Measurements from ENCODE around the gene CHMP2A.
"Not testable (repeated sequence)": the region's sequence is repeated elsewhere in the genome, so short reads cannot be mapped to it uniquely, and the experiment has no call there.

CHMP2A gene

DNA sequence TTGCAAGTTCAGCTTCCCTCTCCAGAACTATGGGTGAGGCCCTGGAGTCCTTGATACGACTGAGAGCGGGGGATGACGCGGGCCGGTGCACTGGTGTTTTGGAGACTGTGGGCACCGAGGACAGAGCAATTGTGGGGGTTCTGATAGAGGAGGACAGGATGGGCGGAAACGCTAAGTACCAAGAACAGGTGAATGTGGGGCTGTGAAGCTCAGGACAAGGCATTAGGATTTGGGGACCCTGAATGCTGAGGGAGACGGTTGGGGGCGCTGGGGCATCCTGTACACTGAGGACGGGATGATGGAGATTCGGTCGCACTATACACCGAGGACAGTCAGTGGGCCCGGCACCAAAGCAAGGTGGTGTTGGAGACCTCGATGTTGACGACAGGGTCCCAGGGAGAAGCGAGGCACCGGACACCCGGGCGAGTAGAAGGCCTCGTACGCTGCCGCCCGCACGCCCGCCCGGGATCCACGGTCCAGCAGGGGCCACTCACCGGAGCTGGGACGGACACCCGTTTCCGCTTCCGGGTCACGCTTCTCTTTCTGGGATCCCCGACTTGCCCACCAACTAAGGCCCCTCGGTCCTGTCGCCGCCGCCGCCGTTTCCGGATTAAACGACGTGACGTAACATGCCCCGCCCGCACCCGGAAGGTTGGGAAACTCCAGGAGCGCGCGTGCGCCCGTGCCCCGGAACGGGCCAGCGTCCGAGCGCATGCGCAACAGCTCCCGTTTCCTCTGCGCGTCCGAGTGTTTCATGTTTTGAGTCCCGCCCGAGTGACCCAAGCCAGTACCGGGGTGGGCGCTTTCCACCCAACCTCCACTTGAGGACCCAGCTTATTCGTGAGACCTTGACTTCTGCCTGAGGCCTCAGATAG lies at the start of gene CHMP2A:
Gene CHMP2A, minus strand, starts transcription at position 612 of the 875 bp plus-strand sequence. CDS start 893 bp downstream, outside the sequence.
- peak; percentile 89 for DNase-seq (ENCODE audit: low spot score)

DNA sequence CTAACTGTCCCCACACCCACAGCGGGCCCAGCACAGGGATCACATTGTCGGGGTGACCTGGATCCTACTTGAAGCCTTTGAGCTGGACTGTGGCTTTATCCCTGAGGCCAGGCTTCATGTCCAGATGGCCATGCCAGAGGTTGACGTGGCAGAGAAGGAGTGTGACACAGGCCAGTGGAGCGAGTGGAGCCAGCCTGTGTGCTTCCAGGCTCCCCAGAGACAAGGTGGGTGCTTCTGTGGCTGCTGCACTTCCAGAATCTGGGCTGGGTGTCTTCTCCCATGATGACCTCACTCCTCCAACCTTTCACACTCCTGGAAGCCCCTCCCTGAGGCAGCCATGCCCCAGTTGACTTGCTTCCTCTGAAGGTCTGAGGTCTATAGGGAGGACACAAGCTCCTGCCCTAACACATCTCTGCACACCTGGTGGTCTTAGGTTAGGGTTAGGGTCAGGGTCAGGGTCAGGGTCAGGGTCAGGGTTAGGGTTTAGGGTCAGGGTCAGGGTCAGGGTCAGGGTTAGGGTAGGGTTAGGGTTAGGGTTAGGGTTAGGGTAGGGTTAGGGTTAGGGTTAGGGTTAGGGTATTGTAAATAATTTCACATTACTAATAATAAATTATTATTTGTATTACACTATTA lies 31.3 kb upstream of the CHMP2A start:
- no peak for DNase-seq (ENCODE audit: low spot score)

DNA sequence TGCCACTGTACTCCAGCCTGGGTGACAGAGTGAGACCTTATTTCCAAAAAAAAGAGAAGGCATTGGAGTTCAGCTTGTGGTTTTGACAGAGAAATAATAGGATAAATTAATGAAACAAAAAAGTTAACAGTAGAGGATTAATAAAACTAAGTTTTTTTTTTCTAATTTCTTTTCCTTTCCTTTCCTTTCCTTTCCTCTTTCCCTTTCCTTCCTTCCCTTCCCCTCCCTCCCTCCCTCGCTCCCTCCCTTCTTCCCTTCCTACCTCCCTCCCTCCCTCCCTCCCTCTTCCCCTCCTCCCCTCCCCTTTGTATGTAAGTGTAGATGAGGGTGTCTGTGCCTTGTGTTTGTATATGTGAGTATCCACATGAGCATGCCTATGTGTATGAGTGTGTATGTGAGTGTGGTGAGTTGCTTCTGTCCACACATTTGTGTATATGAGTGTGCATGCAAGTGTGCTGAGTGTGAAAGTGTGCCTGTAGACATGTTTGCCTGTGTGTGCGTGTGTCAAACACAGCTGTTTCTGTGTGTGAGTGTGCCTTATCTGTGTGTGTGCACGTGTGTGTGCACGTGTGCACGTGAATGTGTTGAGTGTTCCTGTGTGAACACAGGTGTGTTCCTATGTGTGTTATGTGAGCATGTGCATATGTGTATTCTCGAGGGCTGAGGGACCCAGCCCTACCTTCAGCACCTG lies 30.7 kb upstream of the CHMP2A start:
- no peak for DNase-seq (ENCODE audit: low spot score)

DNA sequence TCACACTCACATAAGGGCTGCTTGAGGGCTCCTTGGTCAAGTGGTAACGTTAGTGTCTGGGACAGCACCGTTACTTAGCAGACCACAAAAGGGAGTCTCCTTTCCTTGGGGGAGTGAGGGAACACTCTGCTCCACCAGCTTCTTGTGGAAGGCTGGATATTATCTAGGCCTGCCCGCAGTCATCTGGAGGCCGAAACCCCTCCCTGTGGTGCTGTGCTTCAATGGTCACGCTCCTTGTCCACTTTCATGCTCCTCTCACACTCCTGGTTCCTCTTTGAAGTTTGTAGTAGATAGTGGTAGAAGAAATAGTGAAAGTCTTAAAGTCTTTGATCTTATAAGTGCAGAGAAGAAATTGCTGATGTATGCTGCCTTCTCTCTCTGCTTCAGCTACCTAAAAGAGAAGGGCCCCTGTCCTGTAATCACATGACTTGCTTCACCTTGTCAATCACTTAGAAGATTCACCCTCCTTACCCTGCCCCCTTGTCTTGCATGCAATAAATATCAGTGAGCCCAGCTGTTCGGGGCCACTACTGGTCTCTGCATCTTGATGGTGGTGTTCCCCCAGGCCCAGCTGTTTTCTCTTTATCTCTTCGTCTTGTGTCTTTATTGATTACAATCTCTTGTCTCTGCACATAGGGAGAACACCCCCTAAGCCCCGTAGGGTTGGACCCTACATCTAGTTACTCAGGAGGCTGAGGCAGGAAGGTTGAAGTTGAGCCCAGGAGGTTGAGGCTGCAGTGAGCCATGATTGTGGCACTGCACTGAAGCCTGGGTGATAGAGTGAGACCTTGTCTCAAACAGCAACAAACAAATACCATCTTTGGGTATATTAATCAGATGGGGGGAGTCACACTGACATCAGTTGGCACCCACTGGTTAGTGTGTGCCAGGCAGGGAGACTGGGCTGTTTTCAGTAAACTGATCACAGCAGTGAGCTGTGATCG lies 29.9 kb upstream of the CHMP2A start:
- no peak for DNase-seq (ENCODE audit: low spot score)

DNA sequence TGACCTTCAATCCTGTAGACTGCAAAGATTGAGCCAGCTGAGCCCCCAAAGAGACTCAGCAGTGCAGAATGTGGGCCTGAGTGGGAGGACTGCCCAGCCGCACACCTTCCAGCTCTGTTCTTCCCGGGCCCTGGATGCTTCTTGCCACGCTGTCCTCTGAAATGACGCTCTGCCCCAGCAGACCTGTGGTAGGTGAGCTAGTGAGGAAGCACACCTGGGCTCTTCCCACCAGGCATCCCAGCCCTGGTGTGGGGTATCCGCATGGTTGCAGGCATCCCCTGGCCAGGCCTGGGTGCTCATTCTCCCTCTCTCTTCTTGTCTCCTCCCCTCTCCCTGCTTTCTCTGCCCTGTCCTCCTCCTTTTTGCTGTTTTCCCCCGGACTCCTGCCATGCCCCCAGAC lies 28.1 kb upstream of the CHMP2A start:
- no peak for DNase-seq (ENCODE audit: low spot score)

DNA sequence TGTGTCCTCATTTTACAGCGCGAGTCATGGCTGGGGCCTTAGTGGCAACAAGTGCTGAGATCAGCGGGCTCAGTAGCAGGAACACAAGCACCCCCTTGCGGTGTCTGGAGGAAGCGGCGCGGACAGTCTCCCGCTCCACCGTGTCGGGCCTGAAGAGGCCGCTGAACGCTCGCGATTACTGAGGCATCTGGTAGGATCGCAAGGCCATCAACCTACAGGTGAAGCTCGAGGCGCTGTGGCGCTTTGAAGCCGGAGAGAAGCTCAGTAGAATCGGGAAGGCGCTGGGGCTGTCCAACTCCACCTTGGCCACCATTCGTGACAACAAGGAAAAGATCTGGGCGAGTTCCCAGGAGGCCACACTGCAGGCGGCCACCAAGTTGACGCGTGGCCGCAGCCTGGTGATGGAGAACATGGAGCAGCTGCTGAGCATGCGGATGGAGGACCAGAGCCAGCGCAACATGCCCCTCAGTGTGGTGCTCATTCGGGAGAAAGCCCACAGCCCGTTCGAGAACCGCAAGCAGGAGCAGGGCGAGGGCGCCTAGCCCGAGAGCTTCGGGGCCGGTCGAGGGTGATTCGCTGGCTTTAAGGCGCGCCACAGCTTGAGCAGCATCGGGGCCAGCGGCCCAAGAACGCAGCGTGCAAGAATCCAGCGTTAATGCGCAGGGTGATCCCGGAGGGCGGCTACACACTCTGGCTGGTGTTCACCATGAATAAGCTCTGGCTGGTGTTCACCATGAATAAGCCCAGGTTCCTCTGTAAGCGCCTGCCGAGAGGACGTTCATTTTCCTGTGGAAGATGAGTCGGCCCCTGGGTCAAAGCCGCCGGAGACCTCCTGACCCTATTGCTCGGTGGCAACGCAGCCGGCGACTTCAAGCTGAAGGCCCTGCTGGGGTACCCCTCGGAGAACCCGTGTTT lies 26.6 kb upstream of the CHMP2A start:
- peak; percentile 39 for DNase-seq (ENCODE audit: low spot score)

DNA sequence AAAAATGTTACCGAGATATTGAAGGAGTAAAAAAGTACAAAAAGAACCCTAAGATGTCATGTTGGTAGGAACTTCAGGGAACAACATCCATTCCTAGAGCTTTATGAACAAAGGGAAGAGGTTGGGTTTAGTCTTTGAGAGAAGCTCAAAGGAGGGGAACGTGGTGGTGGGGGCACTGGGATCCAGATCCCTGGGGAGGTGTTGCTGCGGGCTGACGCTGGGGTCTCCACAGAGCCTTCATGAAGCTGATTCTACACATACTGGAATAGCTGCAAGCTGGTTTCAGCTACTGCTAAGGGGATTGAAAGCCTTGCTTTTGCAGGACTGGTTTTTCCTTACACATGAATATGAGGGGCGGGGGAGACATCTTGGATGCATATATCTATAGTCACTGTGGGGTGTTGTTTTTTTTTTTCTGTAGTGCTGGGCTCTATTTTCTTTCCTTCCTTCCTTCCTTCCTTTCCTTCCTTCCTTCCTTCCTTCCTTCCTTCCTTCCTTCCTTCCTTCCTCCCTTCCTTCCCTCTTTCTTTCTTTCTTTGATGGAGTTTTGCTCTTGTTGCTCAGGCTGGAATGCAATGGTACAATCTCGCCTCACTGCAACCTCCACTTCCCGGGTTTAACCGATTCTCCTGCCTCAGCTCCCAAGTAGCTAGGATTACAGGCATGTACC lies 24.7 kb upstream of the CHMP2A start:
- no peak for DNase-seq (ENCODE audit: low spot score)

DNA sequence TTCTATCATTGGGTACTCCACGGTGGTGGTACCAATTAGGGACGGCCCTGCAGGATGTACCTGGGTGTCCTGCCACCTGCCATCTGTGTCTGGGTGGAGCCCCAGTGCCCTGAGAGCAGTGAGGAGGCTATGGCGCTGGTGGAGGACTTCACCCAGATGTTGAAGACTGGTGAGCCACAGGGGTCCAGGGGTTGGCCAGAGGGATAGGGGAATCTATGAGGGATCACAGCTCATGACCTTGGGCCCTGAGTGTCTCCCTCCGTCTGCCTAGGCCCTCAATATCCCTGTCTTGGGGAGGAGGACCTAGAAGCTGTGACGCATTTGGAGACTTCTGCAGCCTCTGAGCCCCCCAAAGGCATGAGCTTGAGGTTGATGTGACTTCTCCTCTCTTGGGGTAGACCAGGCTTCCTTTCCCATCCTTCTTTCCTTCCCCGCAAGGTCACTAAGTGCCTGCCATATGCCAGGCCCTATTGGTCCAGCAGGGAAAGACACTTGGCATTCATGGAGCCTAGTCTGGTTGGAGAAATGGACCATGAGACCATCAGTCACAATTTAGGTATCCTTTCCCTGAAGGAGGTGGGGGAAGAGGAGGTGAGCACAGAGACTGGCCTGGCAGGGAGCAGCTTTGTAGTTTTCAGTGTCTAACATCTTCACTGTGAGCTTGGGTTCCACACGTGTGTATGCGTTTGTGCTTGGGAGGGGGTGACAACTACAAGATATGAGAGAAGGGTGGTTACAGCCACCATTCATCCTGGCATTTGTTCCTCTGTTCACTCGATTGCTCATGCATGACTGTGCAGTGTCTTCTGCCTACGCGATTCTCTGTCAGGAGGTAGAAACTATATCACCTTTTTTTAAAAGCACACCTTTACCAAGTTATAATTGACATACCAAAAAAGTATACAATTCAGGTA lies 23.4 kb upstream of the CHMP2A start:
- DNase-seq (ENCODE audit: low spot score), result no peak

DNA sequence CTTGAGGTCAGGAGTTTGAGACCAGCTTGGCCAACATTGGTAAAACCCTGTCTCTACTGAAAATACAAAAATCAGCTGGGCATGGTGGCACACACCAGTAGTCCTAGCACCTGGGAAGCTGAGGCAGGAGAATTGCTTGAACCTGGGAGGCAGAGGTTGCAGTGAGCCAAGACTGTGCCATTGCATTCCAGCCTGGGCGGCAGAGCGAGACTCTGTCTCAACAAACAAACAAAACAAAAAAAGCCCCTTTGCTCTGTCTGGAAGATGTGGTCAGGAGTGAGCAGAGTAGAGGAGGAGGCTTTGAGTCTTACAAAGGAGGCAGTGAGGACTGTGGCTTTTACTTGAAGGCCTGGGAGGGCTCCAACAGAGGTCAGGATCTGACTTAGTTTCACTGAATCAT lies 22.7 kb upstream of the CHMP2A start:
- not testable (repeated sequence) for DNase-seq (ENCODE audit: low spot score)

DNA sequence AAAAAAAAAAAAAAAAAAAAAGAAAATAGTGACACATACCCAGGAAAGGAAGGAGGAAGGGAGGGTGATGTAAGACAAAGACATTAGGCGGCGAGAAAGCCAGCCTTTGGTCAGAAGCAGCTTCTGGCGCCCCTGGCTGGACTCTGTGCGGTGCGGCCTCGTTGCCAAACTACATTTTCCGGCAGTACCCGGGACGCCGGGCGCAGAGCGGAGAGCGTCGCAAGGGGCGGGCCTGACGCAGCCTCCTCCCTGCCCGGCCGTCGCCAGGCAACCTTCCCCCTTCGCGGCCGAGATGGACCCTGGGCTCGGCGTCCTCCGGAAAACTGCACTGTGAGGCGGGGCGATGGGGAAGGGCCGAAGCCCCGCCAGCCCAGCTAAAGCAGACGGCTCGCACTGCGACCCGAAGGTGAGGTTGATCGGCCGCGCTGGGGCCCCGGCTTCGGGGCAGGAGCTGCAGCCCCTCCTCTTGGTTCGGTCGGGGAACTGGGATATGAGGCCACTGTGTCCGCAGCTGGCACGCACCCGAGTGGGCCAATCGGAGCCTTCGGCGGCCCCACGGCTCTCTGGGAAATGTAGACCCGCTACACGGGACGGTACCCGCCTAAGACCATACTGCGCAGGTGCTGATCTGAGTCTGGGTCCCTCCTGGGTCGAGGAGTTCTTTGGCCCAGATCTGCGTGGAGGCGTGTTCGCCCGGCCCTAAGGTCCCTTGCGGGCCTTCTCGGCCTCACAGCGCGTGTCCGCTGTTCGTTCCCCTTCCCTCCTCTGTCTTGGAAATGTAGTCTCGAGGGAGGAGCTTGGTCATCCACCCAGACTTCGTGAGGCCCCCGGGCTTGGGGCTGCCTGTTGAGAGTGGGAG lies 20.5 kb upstream of the CHMP2A start:
- DNase-seq (ENCODE audit: low spot score), result peak; percentile 83

DNA sequence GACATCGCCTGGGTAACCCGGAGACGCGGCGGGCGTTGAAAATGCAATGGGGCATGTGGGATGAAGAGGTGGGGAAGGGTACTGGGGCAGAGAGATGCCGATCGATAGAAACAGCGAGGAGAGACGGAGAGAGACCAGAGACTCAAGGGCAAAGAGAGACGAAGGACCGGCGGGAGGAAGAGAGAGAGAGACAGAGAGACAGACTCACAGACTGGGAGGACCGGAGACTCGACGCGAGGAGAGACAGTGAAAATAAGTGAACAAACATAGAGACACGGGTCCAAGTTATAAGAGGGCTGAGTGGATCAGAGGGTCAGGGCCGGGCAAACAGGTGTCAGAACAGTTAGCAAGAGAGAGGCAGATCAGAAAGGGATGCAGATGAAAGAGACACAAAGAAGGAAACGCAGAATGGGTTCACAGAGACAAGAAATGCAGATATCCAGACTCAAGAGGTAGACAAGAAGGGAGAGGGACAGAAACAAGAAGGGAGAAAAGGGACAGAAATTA lies 18.8 kb upstream of the CHMP2A start:
- no peak for DNase-seq (ENCODE audit: low spot score)

DNA sequence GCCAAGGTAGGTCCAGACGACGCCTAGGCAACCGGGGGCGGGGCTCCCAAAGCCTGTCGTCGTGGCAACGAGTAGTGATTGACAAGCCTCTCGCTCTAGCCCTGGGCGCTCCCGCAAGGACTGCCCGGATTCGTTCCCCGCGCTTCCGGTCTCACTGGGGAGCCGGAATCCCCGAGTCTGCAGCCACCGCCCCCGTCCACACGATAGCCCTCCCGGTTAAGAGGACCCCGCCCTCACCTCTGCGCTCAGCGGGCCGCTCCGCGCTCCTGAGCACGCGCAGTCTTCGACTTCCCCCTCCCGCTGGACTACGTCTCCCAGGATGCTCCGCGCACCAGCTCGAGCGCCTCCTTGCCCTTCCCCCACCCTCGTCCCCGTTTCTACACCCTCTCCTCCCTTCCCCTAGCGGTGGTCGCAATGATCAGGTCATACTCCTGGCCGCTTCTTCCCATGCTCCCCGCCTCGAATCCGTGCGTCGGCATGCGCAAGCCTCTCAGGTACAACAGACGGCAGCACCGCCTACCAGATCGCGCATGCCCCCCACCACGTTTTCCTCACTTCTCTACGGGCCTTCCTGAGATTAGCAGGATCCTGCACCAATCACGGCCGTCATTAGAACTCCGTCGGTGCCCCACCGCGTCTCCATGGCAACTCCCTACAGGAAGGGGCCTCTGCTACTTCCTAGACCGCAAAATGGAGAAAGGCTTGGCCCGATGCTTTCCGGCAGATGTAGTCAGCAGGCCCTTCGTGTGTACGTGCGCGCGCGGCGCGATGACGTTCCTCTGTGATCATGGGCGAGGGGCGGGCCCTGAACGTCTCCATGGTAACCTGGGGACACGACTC lies 18.1 kb upstream of the CHMP2A start, which contains the start of gene MZF1:
Gene MZF1, minus strand, starts transcription at position 518 of the 840 bp plus-strand sequence. CDS start 1,946 bp downstream, outside the sequence.
- DNase-seq (ENCODE audit: low spot score), result peak; percentile 93

DNA sequence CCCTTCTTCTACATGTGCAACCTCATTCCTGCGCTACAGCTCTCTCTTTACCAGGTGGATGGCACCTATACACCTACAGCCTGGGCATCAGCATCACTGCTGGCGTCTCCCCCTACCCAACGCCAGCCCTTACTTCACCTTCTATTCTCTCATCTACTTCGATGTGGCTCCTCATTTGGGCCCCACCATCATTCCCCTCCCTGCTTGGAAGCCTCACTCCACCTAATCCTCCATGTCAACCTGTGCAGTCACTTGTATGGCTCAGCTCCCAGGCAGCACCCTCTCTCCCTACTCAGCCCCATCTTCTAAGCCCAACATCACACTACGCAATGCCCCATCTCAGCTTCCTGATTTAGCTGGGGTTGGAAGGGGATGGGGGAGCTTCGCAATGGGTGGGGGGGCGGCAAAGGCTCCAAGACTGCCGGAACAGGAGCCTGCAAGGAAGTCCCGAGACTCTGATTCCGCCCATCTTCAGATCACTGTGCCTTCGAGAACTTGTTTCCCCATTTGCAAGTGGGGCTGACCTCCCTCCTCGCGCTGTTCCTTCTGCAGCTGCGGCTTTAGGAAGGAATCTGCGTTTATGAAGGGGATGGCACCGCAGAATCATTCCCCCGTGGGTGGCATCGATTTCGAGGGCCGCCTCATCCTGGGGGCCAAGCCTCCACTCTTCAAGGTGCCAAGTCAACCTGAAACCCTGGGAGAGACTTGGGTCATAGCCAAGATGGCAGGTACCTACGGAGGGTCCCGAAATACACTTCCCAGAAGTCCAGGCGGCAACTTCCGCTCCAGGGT lies 17.3 kb upstream of the CHMP2A start:
- DNase-seq (ENCODE audit: low spot score), result no peak

DNA sequence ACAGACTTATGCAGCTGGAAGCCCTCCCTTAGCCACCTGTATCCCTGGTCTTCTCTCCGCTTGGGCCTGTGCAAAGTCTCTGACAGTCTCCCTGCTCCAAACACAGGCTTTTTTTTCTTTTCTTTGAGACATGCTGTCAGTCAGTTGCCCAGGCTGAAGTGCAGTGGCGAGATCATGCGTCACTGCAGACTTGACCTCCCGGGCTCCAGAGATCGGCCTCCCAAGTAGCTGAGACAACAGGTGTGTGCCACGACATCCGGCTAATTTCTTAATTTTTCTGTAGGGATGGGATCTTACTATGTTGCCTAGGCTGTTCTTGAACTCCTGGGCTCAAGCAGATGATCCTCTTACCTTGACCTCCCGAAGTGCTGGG lies 16.7 kb upstream of the CHMP2A start:
- no peak for DNase-seq (ENCODE audit: low spot score)

DNA sequence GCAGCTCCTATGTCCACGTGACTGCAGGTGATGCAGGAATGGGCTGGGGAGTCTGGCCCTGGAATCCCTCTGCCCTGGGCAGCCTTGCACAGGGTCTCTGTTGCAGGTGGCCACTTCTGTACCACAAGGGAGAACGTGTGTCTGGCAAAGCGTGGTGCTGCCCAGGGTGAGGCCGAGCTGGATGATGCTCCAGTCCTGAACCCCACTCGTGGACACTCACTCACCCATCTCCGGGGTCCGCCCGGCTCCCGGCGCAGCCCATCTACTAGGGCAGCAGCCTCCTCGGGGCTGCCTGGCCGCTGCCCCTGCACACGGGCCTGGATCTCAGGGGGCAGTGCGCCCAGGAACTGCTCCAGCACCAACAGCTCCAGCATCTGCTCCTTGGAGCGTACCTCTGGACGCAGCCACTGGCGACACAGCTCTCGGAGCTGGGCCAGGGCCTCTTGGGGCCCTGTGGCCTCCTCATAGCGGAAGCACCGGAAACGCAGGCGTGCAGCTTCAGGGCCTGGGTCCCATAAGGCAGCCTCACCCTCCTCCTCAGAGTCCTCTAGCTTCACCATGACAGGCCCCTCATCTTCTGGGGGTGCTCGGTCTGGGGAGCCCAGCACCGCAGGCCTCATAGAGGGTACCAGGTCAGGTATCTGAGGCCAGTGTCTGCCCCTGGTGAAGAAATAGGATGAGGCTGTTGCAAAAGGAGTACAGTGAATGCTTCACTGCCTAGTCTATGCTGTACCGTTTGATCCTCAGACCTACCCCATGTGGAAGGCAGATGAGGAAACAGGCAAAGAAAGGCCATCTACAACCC lies 16.1 kb upstream of the CHMP2A start:
- no peak for DNase-seq (ENCODE audit: low spot score)
